IMR-90 (cell line): ENCODE measurements around the gene MOB2. TPM values are rescaled to one million over a fixed set of nuclear protein-coding genes. Genes with fewer than 3 reads are reported as not detected.

Source experiments
- ATAC-seq: fragments of 200-7000 bp; cut with Tn5 transposase; 2 replicates; pipeline ENCODE4 v1.9.1; 2020; ENCODE audit warnings: low read depth, mild to moderate bottlenecking, moderate library complexity
- BruUV-seq: library from RNA; stranded (reverse); fragments of 400-500 nt; replicated peaks from 2 replicates; lab custom pipeline; 2021; lab: Mats Ljungman, UMichigan
- CTCF ChIA-PET: fragments of 300-600 bp; formaldehyde crosslinking; extraction: SDS; loops from one replicate; lab custom pipeline; 2021; ENCODE audit warnings: antibody characterized with exemption; lab: Yijun Ruan, JAX
- POLR2A ChIA-PET: fragments of 300-600 bp; sonication (Branson Sonifier 250); formaldehyde crosslinking; loops from one replicate; lab custom pipeline; 2022; ENCODE audit warnings: antibody characterized with exemption; ENCODE audit not compliant: unreplicated experiment; lab: Charles Lee
- DNase-seq: peaks from one replicate; pipeline ENCODE4 v3.0.0; 2013
- H2AFZ ChIP-seq: replicated peaks from 2 replicates; pipeline ENCODE3; 2013; ENCODE audit warnings: low read length, mild to moderate bottlenecking; ENCODE audit not compliant: poor library complexity
- H2AK5ac ChIP-seq: 2 replicates; pipeline ENCODE4 v1.6.1; 2013; ENCODE audit warnings: low read depth, low read length, inconsistent platforms
- H2AK9ac ChIP-seq: replicated peaks from 2 replicates; pipeline ENCODE3; 2013; ENCODE audit warnings: mild to moderate bottlenecking, low read depth, low read length, moderate library complexity; ENCODE audit not compliant: poor library complexity
- H2BK120ac ChIP-seq: 2 replicates; pipeline ENCODE4 v1.6.1; 2013; ENCODE audit warnings: low read depth, low read length, inconsistent platforms
- H2BK15ac ChIP-seq: 3 replicates; pipeline ENCODE4 v1.6.1; 2013; ENCODE audit warnings: low read depth, low read length, inconsistent platforms
- H2BK20ac ChIP-seq: 2 replicates; pipeline ENCODE4 v1.6.1; 2013; ENCODE audit warnings: low read depth, mild to moderate bottlenecking, inconsistent platforms, low read length, moderate library complexity
- H2BK5ac ChIP-seq: 2 replicates; pipeline ENCODE4 v1.6.1; 2013; ENCODE audit warnings: mild to moderate bottlenecking, low read depth, low read length, inconsistent platforms; ENCODE audit not compliant: poor library complexity, severe bottlenecking
- H3K14ac ChIP-seq: replicated peaks from 2 replicates; pipeline ENCODE4 v1.6.1; 2013; ENCODE audit warnings: low read depth, low read length, inconsistent platforms
- H3K18ac ChIP-seq: 2 replicates; pipeline ENCODE4 v1.6.1; 2013; ENCODE audit warnings: low read depth, low read length, control low read depth
- H3K23ac ChIP-seq: 2 replicates; pipeline ENCODE4 v1.6.1; 2013; ENCODE audit warnings: low read depth, low read length, inconsistent platforms
- H3K27ac ChIP-seq: 2 replicates; pipeline ENCODE4 v1.5.1; 2013; ENCODE audit warnings: mild to moderate bottlenecking, control low read depth, low read length; ENCODE audit not compliant: insufficient read depth
- H3K27me3 ChIP-seq: 2 replicates; pipeline ENCODE4 v1.6.1; 2013; ENCODE audit warnings: low read length; ENCODE audit not compliant: control insufficient read depth, insufficient read depth
- H3K36me3 ChIP-seq: 2 replicates; pipeline ENCODE4 v1.6.1; 2013; ENCODE audit warnings: low read length, mixed read lengths; ENCODE audit not compliant: control insufficient read depth, insufficient read depth
- H3K4ac ChIP-seq: 2 replicates; pipeline ENCODE4 v1.6.1; 2013; ENCODE audit warnings: low read depth, low read length, inconsistent platforms
- H3K4me1 ChIP-seq: 2 replicates; pipeline ENCODE4 v1.6.1; 2013; ENCODE audit warnings: low read length, mixed read lengths; ENCODE audit not compliant: control insufficient read depth, insufficient read depth
- H3K4me2 ChIP-seq: 2 replicates; pipeline ENCODE4 v1.6.1; 2013; ENCODE audit warnings: low read depth, mild to moderate bottlenecking, control low read depth, low read length, moderate library complexity
- H3K4me3 ChIP-seq: 2 replicates; pipeline ENCODE4 v1.5.1; 2013; ENCODE audit warnings: low read depth, mild to moderate bottlenecking, control low read depth, low read length, moderate library complexity; ENCODE audit not compliant: insufficient read depth
- H3K56ac ChIP-seq: 2 replicates; pipeline ENCODE4 v1.6.1; 2013; ENCODE audit warnings: low read length, inconsistent platforms; ENCODE audit not compliant: insufficient read depth; ENCODE audit errors: extremely low read depth
- H3K79me1 ChIP-seq, 2 experiments: 2 replicates each; pipeline ENCODE4 v1.6.1; 2013; ENCODE audit warnings: low read length in 2 of 2, inconsistent platforms in 1 of 2, low read depth in 1 of 2
- H3K9ac ChIP-seq: 2 replicates; pipeline ENCODE4 v1.6.1; 2013; ENCODE audit warnings: low read depth, low read length, control low read depth
- H3K9me1 ChIP-seq: 2 replicates; pipeline ENCODE4 v1.6.1; 2013; ENCODE audit warnings: low read length, inconsistent platforms; ENCODE audit not compliant: insufficient read depth
- H3K9me3 ChIP-seq: 2 replicates; pipeline ENCODE4 v1.6.1; 2013; ENCODE audit warnings: low read length; ENCODE audit not compliant: control insufficient read depth, insufficient read depth
- H4K20me1 ChIP-seq: 2 replicates; pipeline ENCODE4 v1.6.1; 2013; ENCODE audit warnings: low read length, inconsistent platforms; ENCODE audit not compliant: insufficient read depth
- H4K5ac ChIP-seq: 2 replicates; pipeline ENCODE4 v1.6.1; 2013; ENCODE audit warnings: mild to moderate bottlenecking, low read depth, low read length, control low read depth
- H4K8ac ChIP-seq, 2 experiments: 2 replicates each; pipeline ENCODE4 v1.6.1; 2013; ENCODE audit warnings: low read depth in 2 of 2, low read length in 2 of 2, control low read depth in 1 of 2, inconsistent platforms in 1 of 2
- H4K91ac ChIP-seq: 2 replicates; pipeline ENCODE4 v1.6.1; 2013; ENCODE audit warnings: low read depth, low read length, inconsistent platforms; ENCODE audit not compliant: insufficient read depth
- BHLHE40 ChIP-seq: fragments of 150-350 bp; IDR thresholded peaks from 2 replicates; pipeline ENCODE4 v1.6.1; 2016; ENCODE audit warnings: mild to moderate bottlenecking, low read depth, low read length
- CEBPB ChIP-seq: IDR thresholded peaks from 2 replicates; pipeline ENCODE4 v1.6.1; 2012; ENCODE audit warnings: low read depth, low read length, improper control_type of control experiment
- CHD1 ChIP-seq: IDR thresholded peaks from 2 replicates; pipeline ENCODE4 v1.6.1; 2012; ENCODE audit warnings: low read depth, low read length, improper control_type of control experiment
- FOS ChIP-seq: fragments of 150-350 bp; IDR thresholded peaks from 2 replicates; pipeline ENCODE4 v1.6.1; 2016; ENCODE audit warnings: low read depth, low read length
- MAFK ChIP-seq: IDR thresholded peaks from 2 replicates; pipeline ENCODE4 v1.6.1; 2012; ENCODE audit warnings: low read depth, low read length, improper control_type of control experiment
- MAZ ChIP-seq: IDR thresholded peaks from 2 replicates; pipeline ENCODE4 v1.6.1; 2012; ENCODE audit warnings: low read depth, mild to moderate bottlenecking, low read length, improper control_type of control experiment, moderate library complexity, borderline replicate concordance
- MXI1 ChIP-seq: IDR thresholded peaks from 2 replicates; pipeline ENCODE4 v1.6.1; 2012; ENCODE audit warnings: low read depth, mild to moderate bottlenecking, low read length, moderate library complexity, borderline replicate concordance
- NFE2L2 ChIP-seq: fragments of 150-350 bp; IDR thresholded peaks from 2 replicates; pipeline ENCODE4 v1.6.1; 2016; ENCODE audit warnings: low read depth, mild to moderate bottlenecking, low read length
- POLR2A ChIP-seq: IDR thresholded peaks from 2 replicates; pipeline ENCODE4 v1.6.1; 2012; ENCODE audit warnings: mild to moderate bottlenecking, low read depth, low read length
- RAD21 ChIP-seq: IDR thresholded peaks from 2 replicates; pipeline ENCODE4 v1.6.1; 2012; ENCODE audit warnings: low read length, improper control_type of control experiment
- RCOR1 ChIP-seq: IDR thresholded peaks from 2 replicates; pipeline ENCODE4 v1.6.1; 2012; ENCODE audit warnings: mild to moderate bottlenecking, low read length, improper control_type of control experiment; ENCODE audit not compliant: insufficient replicate concordance
- RFX5 ChIP-seq: IDR thresholded peaks from 2 replicates; pipeline ENCODE4 v1.8.0; 2012; ENCODE audit warnings: low read depth, mild to moderate bottlenecking, low read length, moderate library complexity
- SMC3 ChIP-seq: fragments of 150-350 bp; IDR thresholded peaks from 2 replicates; pipeline ENCODE4 v1.6.1; 2016; ENCODE audit warnings: low read depth, mild to moderate bottlenecking, antibody characterized with exemption, low read length, moderate library complexity
- WGBS, 2 experiments: methylation state at CpG; one replicate each; pipeline versions ENCODE4 v1.1.5 to v1.1.7; 2013; ENCODE audit warnings: missing lambda C conversion rate in 2 of 2; ENCODE audit not compliant: insufficient read length in 1 of 2; ENCODE audit errors: extremely low coverage in 2 of 2; 5-methylcytosine and 5-hydroxymethylcytosine counted together
- dilution Hi-C: fragments of 300-500 bp; cut with HindIII; formaldehyde crosslinking; loops from one replicate; pipeline ENCODE4 v1.14.3; 2018; ENCODE audit warnings: low sequenced_read_pairs; ENCODE audit not compliant: unreplicated experiment
- in situ Hi-C: fragments of 300-500 bp; cut with MboI; formaldehyde crosslinking; loops from 3 replicates; pipeline ENCODE4 v1.14.3; 2019; ENCODE audit warnings: low sequenced_read_pairs, inconsistent platforms, mixed read lengths
- intact Hi-C: fragments of 100-400 bp; cut with micrococcal nuclease; formaldehyde crosslinking; loops from 2 replicates; pipeline ENCODE4 v1.10.0; 2022
- polyA plus RNA-seq, 3 experiments: library from polyadenylated mRNA; depleted of rRNA; stranded (reverse); fragments of >200 nt; gene quantifications; 2 replicates each; pipeline ENCODE4 v1.2.3, GENCODE V29; 2012; ENCODE audit warnings: low replicate concordance in 1 of 3
- total RNA-seq: library from RNA; depleted of rRNA; stranded (reverse); fragments of >200 nt; gene quantifications from 2 replicates; pipeline ENCODE4 v1.2.3, GENCODE V29; 2012
- TF ChIP-seq, protein P1 (sequence below): conservative IDR thresholded peaks from 2 replicates; pipeline ENCODE4 v1.5.1; 2012; ENCODE audit warnings: mild to moderate bottlenecking, low read depth, low read length, improper control_type of control experiment
- TF ChIP-seq, protein P2 (sequence below): fragments of 150-350 bp; IDR thresholded peaks from 2 replicates; pipeline ENCODE4 v1.6.1; 2016; ENCODE audit warnings: low read depth, mild to moderate bottlenecking, low read length, moderate library complexity, borderline replicate concordance
- TF ChIP-seq, protein P3 (sequence below): fragments of 150-350 bp; IDR thresholded peaks from 2 replicates; pipeline ENCODE4 v1.6.1; 2017; ENCODE audit warnings: mild to moderate bottlenecking, antibody characterized with exemption, low read length, low read depth

Gene MOB2
- total and polyA plus RNA-seq, 2 of the 4 experiments (the other 2 are of a cell fraction), result 23.7 to 36.2 TPM

DNA sequence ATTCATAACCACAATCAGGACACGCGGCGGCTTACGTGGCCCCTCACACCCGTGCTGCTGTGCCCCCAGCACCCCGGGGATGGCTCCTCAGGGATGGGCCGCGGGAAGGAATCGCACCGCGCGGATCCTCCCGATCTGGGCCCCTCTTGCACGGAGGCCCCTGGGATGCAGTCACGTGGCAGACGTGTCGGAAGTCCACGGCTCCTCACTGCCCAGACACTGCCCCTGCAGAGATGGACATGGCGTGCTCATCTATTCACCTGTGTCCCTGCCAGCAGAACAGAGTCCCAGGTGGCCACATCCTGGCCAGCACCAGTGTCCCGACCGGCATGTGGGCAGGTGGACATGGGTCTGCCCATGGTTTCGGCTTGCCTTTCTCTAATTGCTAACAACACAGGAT is 12.8 kb downstream of the MOB2 start:
- Histone ChIP-seq H2BK15ac (no peak overlapping the region), H4K91ac (no peak overlapping the region), H4K5ac (no peak overlapping the region), H3K23ac (no peak overlapping the region), H2BK5ac (no peak overlapping the region), H2AK5ac (no peak overlapping the region), H3K4ac (no peak overlapping the region), H2BK120ac (no peak overlapping the region), H3K27ac (no peak overlapping the region), H4K20me1 (no peaks in the 10 kb centered on the region; the same call in 1 of the 2 replicates), H3K36me3 (peaks cover 36% of the 10 kb centered on the region), H3K4me1 (no peaks in the 10 kb centered on the region), H3K4me2 (no peak overlapping the region), H2BK20ac (no peak overlapping the region), H4K8ac (no peak overlapping the region), H2AK9ac (no peak overlapping the region), H3K14ac (no peak overlapping the region), H3K56ac (no peak overlapping the region), H2AFZ (no peak overlapping the region), H3K27me3 (no peaks in the 10 kb centered on the region), H3K79me1 (no peaks in the 10 kb centered on the region), H3K9me3 (no peaks in the 10 kb centered on the region), H3K4me3 (no peak overlapping the region), H3K18ac (no peak overlapping the region), H3K9ac (no peak overlapping the region), H3K9me1 (no peaks in the 10 kb centered on the region)
- ChIA-PET POLR2A (no interaction called here), CTCF (no interaction called here)
- ATAC-seq, result no peak
- intact Hi-C loops (no loop called here), in situ Hi-C loops (no loop called here), dilution Hi-C loops (no loop called here)
- TF ChIP-seq CHD1, result no peak
- TF ChIP-seq, protein P1, sequence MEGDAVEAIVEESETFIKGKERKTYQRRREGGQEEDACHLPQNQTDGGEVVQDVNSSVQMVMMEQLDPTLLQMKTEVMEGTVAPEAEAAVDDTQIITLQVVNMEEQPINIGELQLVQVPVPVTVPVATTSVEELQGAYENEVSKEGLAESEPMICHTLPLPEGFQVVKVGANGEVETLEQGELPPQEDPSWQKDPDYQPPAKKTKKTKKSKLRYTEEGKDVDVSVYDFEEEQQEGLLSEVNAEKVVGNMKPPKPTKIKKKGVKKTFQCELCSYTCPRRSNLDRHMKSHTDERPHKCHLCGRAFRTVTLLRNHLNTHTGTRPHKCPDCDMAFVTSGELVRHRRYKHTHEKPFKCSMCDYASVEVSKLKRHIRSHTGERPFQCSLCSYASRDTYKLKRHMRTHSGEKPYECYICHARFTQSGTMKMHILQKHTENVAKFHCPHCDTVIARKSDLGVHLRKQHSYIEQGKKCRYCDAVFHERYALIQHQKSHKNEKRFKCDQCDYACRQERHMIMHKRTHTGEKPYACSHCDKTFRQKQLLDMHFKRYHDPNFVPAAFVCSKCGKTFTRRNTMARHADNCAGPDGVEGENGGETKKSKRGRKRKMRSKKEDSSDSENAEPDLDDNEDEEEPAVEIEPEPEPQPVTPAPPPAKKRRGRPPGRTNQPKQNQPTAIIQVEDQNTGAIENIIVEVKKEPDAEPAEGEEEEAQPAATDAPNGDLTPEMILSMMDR, result no peak
- no peak for TF ChIP-seq MXI1
- no peak for TF ChIP-seq RCOR1
- no peak for TF ChIP-seq SMC3
- no peak for TF ChIP-seq NFE2L2
- TF ChIP-seq BHLHE40, result no peak
- no peak for TF ChIP-seq RFX5
- TF ChIP-seq, protein P2, sequence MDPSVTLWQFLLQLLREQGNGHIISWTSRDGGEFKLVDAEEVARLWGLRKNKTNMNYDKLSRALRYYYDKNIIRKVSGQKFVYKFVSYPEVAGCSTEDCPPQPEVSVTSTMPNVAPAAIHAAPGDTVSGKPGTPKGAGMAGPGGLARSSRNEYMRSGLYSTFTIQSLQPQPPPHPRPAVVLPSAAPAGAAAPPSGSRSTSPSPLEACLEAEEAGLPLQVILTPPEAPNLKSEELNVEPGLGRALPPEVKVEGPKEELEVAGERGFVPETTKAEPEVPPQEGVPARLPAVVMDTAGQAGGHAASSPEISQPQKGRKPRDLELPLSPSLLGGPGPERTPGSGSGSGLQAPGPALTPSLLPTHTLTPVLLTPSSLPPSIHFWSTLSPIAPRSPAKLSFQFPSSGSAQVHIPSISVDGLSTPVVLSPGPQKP, result no peak
- TF ChIP-seq, protein P3, sequence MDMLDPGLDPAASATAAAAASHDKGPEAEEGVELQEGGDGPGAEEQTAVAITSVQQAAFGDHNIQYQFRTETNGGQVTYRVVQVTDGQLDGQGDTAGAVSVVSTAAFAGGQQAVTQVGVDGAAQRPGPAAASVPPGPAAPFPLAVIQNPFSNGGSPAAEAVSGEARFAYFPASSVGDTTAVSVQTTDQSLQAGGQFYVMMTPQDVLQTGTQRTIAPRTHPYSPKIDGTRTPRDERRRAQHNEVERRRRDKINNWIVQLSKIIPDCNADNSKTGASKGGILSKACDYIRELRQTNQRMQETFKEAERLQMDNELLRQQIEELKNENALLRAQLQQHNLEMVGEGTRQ, result no peak
- TF ChIP-seq FOS, result no peak
- TF ChIP-seq MAZ, result no peak
- no peak for TF ChIP-seq RAD21
- TF ChIP-seq CEBPB, result no peak
- no peak for TF ChIP-seq POLR2A
- TF ChIP-seq MAFK, result no peak
- no peak for DNase-seq
- WGBS, 2 experiments, result 93% methylated on average over 8 of the region's 22 CpGs; no CpG with 5 or more reads in 1 of the 2 experiments
- BruUV-seq, result no TSS peak
